HFF-Myc (cell line): ENCODE results near the gene RNFT2.

Experiments used
- DNase-seq: peaks from one replicate; pipeline ENCODE4 v3.0.0-alpha.2; 2011; ENCODE audit warnings: low read depth; ENCODE audit errors: extremely low read depth
- H3K4me3 ChIP-seq: replicated peaks from 2 replicates; pipeline ENCODE4 v1.5.1; 2011; ENCODE audit warnings: low read depth, mild to moderate bottlenecking, control low read depth, low read length
- CTCF ChIP-seq: IDR thresholded peaks from 2 replicates; pipeline ENCODE4 v1.5.1; 2012; ENCODE audit warnings: mild to moderate bottlenecking, low read depth, low read length, control low read depth; ENCODE audit errors: missing control alignments

The RNFT2 gene

GRCh38 chr12:116761499-116761898 lies 23.4 kb downstream of the RNFT2 start:
- H3K4me3 ChIP-seq, result no peak overlapping the region
- no peak for TF ChIP-seq CTCF
- DNase-seq, result no peak

- DNase-seq, result no peak
- TF ChIP-seq CTCF, result no peak
Observed at GRCh38 chr12:116765271-116765670, 27.2 kb downstream of the RNFT2 start.

GRCh38 chr12:116766285-116766684 lies 28.2 kb downstream of the RNFT2 start:
- no peak for TF ChIP-seq CTCF
- H3K4me3 ChIP-seq, result no peak overlapping the region
- DNase-seq, result no peak

More at GRCh38 chr12:116765271-116765670, 27.2 kb downstream of the RNFT2 start:
- H3K4me3 ChIP-seq, result no peak overlapping the region

GRCh38 chr12:116766746-116767145 lies 28.6 kb downstream of the RNFT2 start:
- no peak for DNase-seq

GRCh38 chr12:116771651-116772050 lies 33.5 kb downstream of the RNFT2 start:
- no peak for TF ChIP-seq CTCF
- H3K4me3 ChIP-seq, result no peak overlapping the region
- DNase-seq, result no peak

More at GRCh38 chr12:116766746-116767145, 28.6 kb downstream of the RNFT2 start:
- TF ChIP-seq CTCF, result no peak
- H3K4me3 ChIP-seq, result no peak overlapping the region

- no peak for DNase-seq
Observed at GRCh38 chr12:116773276-116773731, 35.2 kb downstream of the RNFT2 start.

More at GRCh38 chr12:116773276-116773731, 35.2 kb downstream of the RNFT2 start:
- no peak overlapping the region for H3K4me3 ChIP-seq
- no peak for TF ChIP-seq CTCF
